Psoas muscle (tissue), 8 donors: ENCODE results near the gene MAN2B1. TPM values are rescaled to one million over a fixed set of nuclear protein-coding genes. Genes with fewer than 3 reads are reported as not detected.

Source experiments
- ATAC-seq, 4 donors: fragments of 200-7000 bp; cut with Tn5 transposase; one replicate each; pipeline ENCODE4 v1.9.1; 2020; ENCODE audit warnings: moderate library complexity in 3 of 4, mild to moderate bottlenecking in 2 of 4
- DNase-seq, 2 donors: peaks; one replicate each; pipeline ENCODE4 v3.0.0-alpha.2; 2020
- H3K27ac ChIP-seq: fragments of 200-600 bp; one replicate; pipeline ENCODE4 v1.8.0; 2022
- H3K27me3 ChIP-seq, 3 donors: fragments of 200-600 bp in 1 of 3; one replicate each; pipeline versions ENCODE4 v1.6.1 to v1.8.0; 2013 to 2022; ENCODE audit warnings: low read length in 2 of 3, mild to moderate bottlenecking in 2 of 3, moderate library complexity in 1 of 3; ENCODE audit not compliant: insufficient read depth in 3 of 3
- H3K36me3 ChIP-seq, 2 donors: fragments of 200-600 bp in 1 of 2; one replicate each; pipeline versions ENCODE4 v1.6.1 to v1.8.0; 2013 to 2022; ENCODE audit warnings: low read depth in 1 of 2, mild to moderate bottlenecking in 1 of 2, moderate library complexity in 1 of 2; ENCODE audit not compliant: insufficient read depth in 1 of 2
- H3K4me1 ChIP-seq: fragments of 200-600 bp; one replicate; pipeline ENCODE4 v1.8.0; 2022
- H3K4me3 ChIP-seq: fragments of 200-600 bp; one replicate; pipeline ENCODE4 v1.8.0; 2022; ENCODE audit warnings: mild to moderate bottlenecking
- H3K9me3 ChIP-seq: fragments of 200-600 bp; one replicate; pipeline ENCODE4 v1.8.0; 2022
- CTCF ChIP-seq: fragments of 200-600 bp; IDR thresholded peaks from one replicate; pipeline ENCODE4 v1.8.0; 2022; ENCODE audit warnings: antibody characterized with exemption
- WGBS, 3 donors: extraction: QIAGEN DNeasy Blood & Tissue Kit; methylation state at CpG; one replicate each; pipeline versions ENCODE4 v1.1.6 to v1.1.7; 2013; 5-methylcytosine and 5-hydroxymethylcytosine counted together
- intact Hi-C, 2 donors: fragments of 100-400 bp; cut with DNase I; formaldehyde crosslinking; loops; one replicate each; pipeline versions ENCODE4 v1.11.0 to v1.14.2; 2022
- polyA plus RNA-seq, 3 donors: library from polyadenylated mRNA; stranded (reverse); fragments of 200-250 nt; gene quantifications; one replicate each; pipeline ENCODE4 v1.2.3, GENCODE V29; 2013
- total RNA-seq, 4 donors: library from RNA; stranded (reverse); fragmentation: NEBNext Ultra II Directional in 2 of 4; extraction: Animal tissue kit (Norgen Biotek cat#: 25700) in 2 of 4; gene quantifications; one replicate each; pipeline versions ENCODE4 v1.2.1 to v1.2.4, GENCODE V29; 2021 to 2023
- donor health status: healthy with polysubstance abuse.
- donor health status: DM: no; HTN: no; CAD: no; lungs with moderate emphysema.
- donor health status: Bipolar disorder and iron deficiency.
- donor health status: healthy.
- donor health status: DM: yes; HTN: yes; CAD: no.
- donor health status: DM: no; HTN: no; CAD: no.
- donor health status: DM: no; HTN: no; CAD: no.
- donor health status: DM: yes; HTN: yes; CAD: no.

The MAN2B1 gene
- total and polyA plus RNA-seq, 7 donors: 9.6 to 20.5 (median 16.0) TPM

GRCh38 chr19:12695997-12696365 is 29.4 kb upstream of the MAN2B1 start:
- Histone ChIP-seq H3K4me1 (peaks cover 10% of the 10 kb centered on the region), H3K27ac (peak overlapping the region; percentile 88), H3K27me3 (no peaks in the 10 kb centered on the region), H3K9me3 (no peaks in the 10 kb centered on the region), H3K4me3 (peak overlapping the region; percentile 93), H3K36me3 (peaks cover 4 to 31% of the 10 kb centered on the region in 2 donors)
- no peak for TF ChIP-seq CTCF
- ATAC-seq: peak; percentile 9 to 28 (median 18)
- no peak for DNase-seq
- intact Hi-C loops: no loop called here
- WGBS, 3 donors: 2 to 3% (median 3%) methylated on average over 26 to 36 of the region's 36 CpGs

- WGBS, 3 donors: 55 to 76% (median 66%) methylated on average over 1 of the region's 1 CpG
- Histone ChIP-seq H3K36me3 (peaks cover 0 to 26% of the 10 kb centered on the region in 2 donors), H3K9me3 (no peaks in the 10 kb centered on the region), H3K4me1 (peaks cover 10% of the 10 kb centered on the region), H3K4me3 (peak overlapping the region; percentile 93), H3K27ac (no peak overlapping the region), H3K27me3 (no peaks in the 10 kb centered on the region)
- ATAC-seq (no peak), DNase-seq (no peak)
- TF ChIP-seq CTCF: no peak
- intact Hi-C loops: no loop called here
Observed at GRCh38 chr19:12695514-12695913, 29.0 kb upstream of the MAN2B1 start.

GRCh38 chr19:12695096-12695495 is 28.6 kb upstream of the MAN2B1 start:
- H3K9me3 ChIP-seq: no peaks in the 10 kb centered on the region
- peak overlapping the region; percentile 93 for H3K4me3 ChIP-seq
- DNase-seq (no peak), ATAC-seq (no peak)
- 74 to 78% (median 77%) methylated on average over 2 of the region's 2 CpGs for WGBS, 3 donors
- no peak overlapping the region for H3K27ac ChIP-seq
- no peak for TF ChIP-seq CTCF
- H3K4me1 ChIP-seq: peaks cover 10% of the 10 kb centered on the region
- intact Hi-C loops: no loop called here
- H3K36me3 ChIP-seq: peaks cover 0 to 22% of the 10 kb centered on the region in 2 donors
- H3K27me3 ChIP-seq: no peaks in the 10 kb centered on the region

DNA sequence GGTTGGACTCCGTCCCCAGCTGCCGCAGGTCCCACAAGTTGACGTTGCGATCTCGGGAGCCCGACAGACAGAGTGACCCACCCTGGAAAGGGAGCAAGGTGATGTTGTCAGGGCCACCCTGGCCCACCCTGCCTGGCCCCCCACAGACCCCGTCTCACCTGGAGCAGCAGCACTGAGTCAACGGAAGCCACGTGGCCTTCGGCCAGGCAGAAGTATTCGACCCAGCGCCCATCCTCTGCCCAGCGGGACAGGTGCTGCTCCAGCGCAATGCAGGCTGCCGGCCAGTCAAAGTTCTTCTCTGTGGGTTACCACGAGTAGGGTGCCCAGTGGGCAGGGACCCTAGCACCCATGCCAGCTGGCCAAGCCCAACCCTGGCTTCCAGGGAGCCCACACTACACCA is 28.1 kb upstream of the MAN2B1 start:
- TF ChIP-seq CTCF: no peak
- ATAC-seq (no peak), DNase-seq (no peak)
- H3K36me3 ChIP-seq: peaks cover 0 to 17% of the 10 kb centered on the region in 2 donors
- H3K4me3 ChIP-seq: no peak overlapping the region
- 82 to 91% (median 85%) methylated on average over 16 of the region's 16 CpGs for WGBS, 3 donors
- H3K9me3 ChIP-seq: no peaks in the 10 kb centered on the region
- H3K27me3 ChIP-seq: no peaks in the 10 kb centered on the region
- intact Hi-C loops: no loop called here
- peaks cover 10% of the 10 kb centered on the region for H3K4me1 ChIP-seq
- H3K27ac ChIP-seq: no peak overlapping the region

- no peak for TF ChIP-seq CTCF
- Histone ChIP-seq H3K27me3 (no peaks in the 10 kb centered on the region), H3K9me3 (no peaks in the 10 kb centered on the region), H3K36me3 (peaks cover 0 to 6% of the 10 kb centered on the region in 2 donors), H3K4me1 (peaks cover 10% of the 10 kb centered on the region), H3K4me3 (no peak overlapping the region), H3K27ac (no peak overlapping the region)
- DNase-seq (no peak), ATAC-seq (no peak)
- 83 to 89% (median 86%) methylated on average over 5 of the region's 5 CpGs for WGBS, 3 donors
- intact Hi-C loops: no loop called here
Observed at GRCh38 chr19:12692960-12693359, 26.4 kb upstream of the MAN2B1 start.
